ENCODE data around the gene CCDC157. TPM values are rescaled to one million over a fixed set of nuclear protein-coding genes. Genes with fewer than 3 reads are reported as not detected.

CCDC157 gene
- total and polyA plus RNA-seq, 9 of the 15 experiments (the other 6 are each of a cell fraction or from before 2014, with no cell fraction given): 0.04 to 1.3 (median 0.68) TPM

DNA sequence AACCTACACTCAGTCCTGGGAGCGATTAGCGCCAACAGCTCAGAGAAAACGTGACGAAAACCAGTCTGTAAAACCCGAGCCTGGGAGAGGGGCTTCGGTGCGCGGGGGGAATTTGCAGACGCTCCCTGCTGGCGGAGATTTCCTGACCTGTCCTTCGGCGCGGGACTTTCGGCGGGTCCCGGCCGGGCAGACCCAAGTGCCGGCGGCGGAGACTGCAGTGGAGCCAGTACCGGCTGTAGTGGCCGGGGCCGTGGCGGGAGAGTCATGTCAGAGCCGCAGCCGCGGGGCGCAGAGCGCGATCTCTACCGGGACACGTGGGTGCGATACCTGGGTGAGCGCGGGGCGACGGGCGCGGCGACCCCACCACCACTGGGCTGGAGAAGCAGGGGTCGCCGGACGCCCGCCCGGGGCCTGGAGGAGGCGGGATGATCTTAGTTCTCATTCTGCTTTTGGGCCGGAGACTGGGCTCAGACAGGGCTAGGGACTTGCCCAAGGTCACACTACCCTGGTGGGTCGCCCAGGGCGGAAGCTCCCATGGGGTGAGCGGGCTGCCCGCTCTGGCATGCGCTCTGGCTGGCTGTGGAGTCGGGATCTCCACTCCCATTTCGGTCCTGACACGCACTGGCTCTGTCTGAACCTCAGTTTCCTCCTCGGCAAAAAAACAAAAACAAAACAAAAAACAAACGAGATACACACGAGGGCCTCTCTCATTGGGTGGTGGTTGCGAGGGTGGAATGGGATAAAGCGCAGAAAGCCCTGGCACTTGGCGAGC, 69.0 kb downstream of the CCDC157 start, which contains the start of gene MTFP1 (continued):
- TF ChIP-seq, protein P1, sequence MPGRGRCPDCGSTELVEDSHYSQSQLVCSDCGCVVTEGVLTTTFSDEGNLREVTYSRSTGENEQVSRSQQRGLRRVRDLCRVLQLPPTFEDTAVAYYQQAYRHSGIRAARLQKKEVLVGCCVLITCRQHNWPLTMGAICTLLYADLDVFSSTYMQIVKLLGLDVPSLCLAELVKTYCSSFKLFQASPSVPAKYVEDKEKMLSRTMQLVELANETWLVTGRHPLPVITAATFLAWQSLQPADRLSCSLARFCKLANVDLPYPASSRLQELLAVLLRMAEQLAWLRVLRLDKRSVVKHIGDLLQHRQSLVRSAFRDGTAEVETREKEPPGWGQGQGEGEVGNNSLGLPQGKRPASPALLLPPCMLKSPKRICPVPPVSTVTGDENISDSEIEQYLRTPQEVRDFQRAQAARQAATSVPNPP (IDR thresholded peaks at IDR 0.05; ENCODE audit: borderline replicate concordance, insufficient read depth, insufficient read length): no peak
- no peak for TF ChIP-seq SIN3B (IDR thresholded peaks at IDR 0.05; ENCODE audit: low read depth)
- TF ChIP-seq CBX1 (IDR thresholded peaks at IDR 0.05; ENCODE audit: low read depth): no peak
- TF ChIP-seq ZNF561 (CRISPR knock-in tag; conservative IDR thresholded peaks at IDR 0.05): no peak
- no peak for TF ChIP-seq ZNF780A (CRISPR knock-in tag; IDR thresholded peaks at IDR 0.05)
- TF ChIP-seq CHD1 (IDR thresholded peaks at IDR 0.05; ENCODE audit: low read length): no peak
- no peak for TF ChIP-seq ZNF764 (CRISPR knock-in tag; IDR thresholded peaks at IDR 0.05; ENCODE audit: low read depth)
- no peak for TF ChIP-seq ZNF766 (CRISPR knock-in tag; conservative IDR thresholded peaks at IDR 0.05)
- 0 out of 2 replicates have a peak, but pooled peaks have one; percentile 18 for TF ChIP-seq KAT7 (CRISPR knock-in tag; IDR thresholded peaks at IDR 0.05; ENCODE audit: borderline replicate concordance)
- no peak for TF ChIP-seq ERF (CRISPR knock-in tag; IDR thresholded peaks at IDR 0.05)
- TF ChIP-seq SRSF1 (IDR thresholded peaks at IDR 0.05; ENCODE audit: low read depth, low read length): no peak
- TF ChIP-seq ILF3 (IDR thresholded peaks at IDR 0.05; ENCODE audit: borderline replicate concordance): no peak
- TF ChIP-seq PYGO2 (tag; IDR thresholded peaks at IDR 0.05): no peak
- TF ChIP-seq CCAR2 (IDR thresholded peaks at IDR 0.05; ENCODE audit: low read depth, low read length): no peak
- TF ChIP-seq, protein P2, sequence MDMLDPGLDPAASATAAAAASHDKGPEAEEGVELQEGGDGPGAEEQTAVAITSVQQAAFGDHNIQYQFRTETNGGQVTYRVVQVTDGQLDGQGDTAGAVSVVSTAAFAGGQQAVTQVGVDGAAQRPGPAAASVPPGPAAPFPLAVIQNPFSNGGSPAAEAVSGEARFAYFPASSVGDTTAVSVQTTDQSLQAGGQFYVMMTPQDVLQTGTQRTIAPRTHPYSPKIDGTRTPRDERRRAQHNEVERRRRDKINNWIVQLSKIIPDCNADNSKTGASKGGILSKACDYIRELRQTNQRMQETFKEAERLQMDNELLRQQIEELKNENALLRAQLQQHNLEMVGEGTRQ (CRISPR knock-in tag; IDR thresholded peaks at IDR 0.05): peak; percentile 40; the same call in 1 of the 2 replicates
- TF ChIP-seq KLF10 (CRISPR knock-in tag; IDR thresholded peaks at IDR 0.05): no peak
- TF ChIP-seq, protein P3, sequence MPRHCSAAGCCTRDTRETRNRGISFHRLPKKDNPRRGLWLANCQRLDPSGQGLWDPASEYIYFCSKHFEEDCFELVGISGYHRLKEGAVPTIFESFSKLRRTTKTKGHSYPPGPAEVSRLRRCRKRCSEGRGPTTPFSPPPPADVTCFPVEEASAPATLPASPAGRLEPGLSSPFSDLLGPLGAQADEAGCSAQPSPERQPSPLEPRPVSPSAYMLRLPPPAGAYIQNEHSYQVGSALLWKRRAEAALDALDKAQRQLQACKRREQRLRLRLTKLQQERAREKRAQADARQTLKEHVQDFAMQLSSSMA (CRISPR knock-in tag; IDR thresholded peaks at IDR 0.05): no peak
- no peak for TF ChIP-seq ESRRB (CRISPR knock-in tag; IDR thresholded peaks at IDR 0.05; ENCODE audit: borderline replicate concordance)
- TF ChIP-seq POU5F1 (IDR thresholded peaks at IDR 0.05; ENCODE audit: borderline replicate concordance, low read depth, low read length, partially characterized antibody): no peak
- TF ChIP-seq ILK (tag; IDR thresholded peaks at IDR 0.05; ENCODE audit: borderline replicate concordance, low read depth): no peak
- TF ChIP-seq, protein P4, sequence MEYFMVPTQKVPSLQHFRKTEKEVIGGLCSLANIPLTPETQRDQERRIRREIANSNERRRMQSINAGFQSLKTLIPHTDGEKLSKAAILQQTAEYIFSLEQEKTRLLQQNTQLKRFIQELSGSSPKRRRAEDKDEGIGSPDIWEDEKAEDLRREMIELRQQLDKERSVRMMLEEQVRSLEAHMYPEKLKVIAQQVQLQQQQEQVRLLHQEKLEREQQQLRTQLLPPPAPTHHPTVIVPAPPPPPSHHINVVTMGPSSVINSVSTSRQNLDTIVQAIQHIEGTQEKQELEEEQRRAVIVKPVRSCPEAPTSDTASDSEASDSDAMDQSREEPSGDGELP (CRISPR knock-in tag; IDR thresholded peaks at IDR 0.05; ENCODE audit: borderline replicate concordance): peak; percentile 47; the same call in 1 of the 2 replicates
- TF ChIP-seq SMAD4 (CRISPR knock-in tag; conservative IDR thresholded peaks at IDR 0.05): peak; percentile 31; the same call in 1 of the 2 replicates
- TF ChIP-seq PCBP2 (IDR thresholded peaks at IDR 0.05; ENCODE audit: low read depth, low read length, poor library complexity, severe bottlenecking): no peak
- no peak for TF ChIP-seq ZNF253 (CRISPR knock-in tag; conservative IDR thresholded peaks at IDR 0.05)
- no peak for TF ChIP-seq JUN (IDR thresholded peaks at IDR 0.05; ENCODE audit: borderline replicate concordance, low read depth, low read length)
- no peak for TF ChIP-seq JUN (CRISPR knock-in tag; IDR thresholded peaks at IDR 0.05; ENCODE audit: borderline replicate concordance)
